ENCODE data around the gene AP1S3.

Gene AP1S3

GRCh38 chr2:223721746-223722145 lies 115.6 kb downstream of the AP1S3 start:
- H3K27ac ChIP-seq (ENCODE audit: low read length), result no peak overlapping the region
- H3K79me2 ChIP-seq (ENCODE audit: low read length), result no peaks in the 10 kb centered on the region
- H3K27me3 ChIP-seq (replicated peaks; ENCODE audit: insufficient read depth, low read length), result no peaks in the 10 kb centered on the region
- H3K4me2 ChIP-seq (ENCODE audit: low read depth, low read length), result no peak overlapping the region
- H3K9me3 ChIP-seq (replicated peaks; ENCODE audit: insufficient read depth, low read length), result no peaks in the 10 kb centered on the region
- no peaks in the 10 kb centered on the region for H3K4me1 ChIP-seq (ENCODE audit: low read length)
- TF ChIP-seq CTCF (IDR thresholded peaks at IDR 0.05; ENCODE audit: low read length) (no peak), EZH2phosphoT487 (IDR thresholded peaks at IDR 0.05; ENCODE audit: low read length) (no peak), EZH2 (optimal IDR thresholded peaks at IDR 0.05; ENCODE audit: low read depth, low read length) (no peak)
- H3K9me2 ChIP-seq (replicated peaks; ENCODE audit: insufficient read depth, low read length), result no peaks in the 10 kb centered on the region
- no peaks in the 10 kb centered on the region for H3F3A ChIP-seq (ENCODE audit: insufficient read depth, low read length)
- H3K36me3 ChIP-seq (replicated peaks; ENCODE audit: insufficient read depth, low read length), result no peaks in the 10 kb centered on the region
- H4K20me1 ChIP-seq (ENCODE audit: insufficient read depth, low read length), result no peaks in the 10 kb centered on the region
- no peak overlapping the region for H3K4me3 ChIP-seq (ENCODE audit: low read length)
- H3K9ac ChIP-seq (ENCODE audit: low read length), result no peak overlapping the region
- H2AFZ ChIP-seq (ENCODE audit: low read length), result no peak overlapping the region
- no peak for DNase-seq

DNA sequence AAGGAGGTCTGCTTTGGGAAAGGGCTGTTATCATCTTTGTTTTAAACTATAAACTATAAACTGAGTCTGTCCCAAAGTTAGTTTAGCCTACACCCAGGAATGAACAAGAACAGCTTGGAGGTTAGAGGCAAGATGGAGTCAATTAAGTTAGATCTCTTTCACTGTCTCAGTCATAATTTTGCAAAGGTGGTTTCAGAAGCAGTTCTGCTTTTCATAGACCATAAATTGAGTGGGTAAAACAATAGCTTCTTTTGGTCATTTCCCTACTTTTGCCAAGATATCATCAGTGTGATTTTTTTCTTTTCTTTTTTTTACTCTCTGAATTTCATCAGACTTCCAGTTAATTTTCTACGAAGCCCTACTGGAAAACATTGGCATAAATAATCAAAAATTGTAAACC lies 117.0 kb downstream of the AP1S3 start:
- DNase-seq, result no peak
- Histone ChIP-seq H3K79me2 (ENCODE audit: low read length) (no peaks in the 10 kb centered on the region), H2AFZ (ENCODE audit: low read length) (no peak overlapping the region), H3K9me2 (replicated peaks; ENCODE audit: insufficient read depth, low read length) (no peaks in the 10 kb centered on the region), H3K4me2 (ENCODE audit: low read depth, low read length) (no peak overlapping the region), H3K27ac (ENCODE audit: low read length) (no peak overlapping the region), H3K36me3 (replicated peaks; ENCODE audit: insufficient read depth, low read length) (no peaks in the 10 kb centered on the region), H3K4me3 (ENCODE audit: low read length) (no peak overlapping the region), H3K9me3 (replicated peaks; ENCODE audit: insufficient read depth, low read length) (no peaks in the 10 kb centered on the region), H4K20me1 (ENCODE audit: insufficient read depth, low read length) (no peaks in the 10 kb centered on the region), H3F3A (ENCODE audit: insufficient read depth, low read length) (no peaks in the 10 kb centered on the region), H3K4me1 (ENCODE audit: low read length) (no peaks in the 10 kb centered on the region), H3K9ac (ENCODE audit: low read length) (no peak overlapping the region), H3K27me3 (replicated peaks; ENCODE audit: insufficient read depth, low read length) (no peaks in the 10 kb centered on the region)
- TF ChIP-seq EZH2 (optimal IDR thresholded peaks at IDR 0.05; ENCODE audit: low read depth, low read length), result no peak
- no peak for TF ChIP-seq EZH2phosphoT487 (IDR thresholded peaks at IDR 0.05; ENCODE audit: low read length)
- no peak for TF ChIP-seq CTCF (IDR thresholded peaks at IDR 0.05; ENCODE audit: low read length)

DNA sequence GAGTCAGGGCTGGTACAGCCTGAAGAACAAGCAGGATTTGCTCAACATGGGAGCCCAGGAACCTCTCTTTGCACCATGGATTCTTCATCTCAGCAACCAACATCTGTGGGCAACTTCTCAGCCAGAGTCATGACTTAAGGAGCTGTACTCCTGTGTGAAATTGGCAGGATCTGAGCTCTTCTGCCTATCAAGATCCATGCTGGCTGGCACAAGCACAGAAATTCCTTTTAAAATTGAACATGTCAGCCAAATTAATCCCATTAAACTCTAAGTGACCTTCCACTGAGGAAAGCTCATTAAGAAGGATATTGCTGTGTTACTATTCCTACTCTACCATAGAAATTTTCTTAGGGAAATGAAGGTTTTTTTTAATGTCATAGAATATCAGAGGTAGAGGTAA lies 124.7 kb downstream of the AP1S3 start:
- H3K9me3 ChIP-seq (replicated peaks; ENCODE audit: insufficient read depth, low read length), result no peaks in the 10 kb centered on the region
- H3K27ac ChIP-seq (ENCODE audit: low read length), result no peak overlapping the region
- H2AFZ ChIP-seq (ENCODE audit: low read length), result no peak overlapping the region
- no peak for TF ChIP-seq EZH2 (optimal IDR thresholded peaks at IDR 0.05; ENCODE audit: low read depth, low read length)
- TF ChIP-seq CTCF (IDR thresholded peaks at IDR 0.05; ENCODE audit: low read length), result no peak
- no peak for TF ChIP-seq EZH2phosphoT487 (IDR thresholded peaks at IDR 0.05; ENCODE audit: low read length)
- no peak for DNase-seq
- H3F3A ChIP-seq (ENCODE audit: insufficient read depth, low read length), result no peaks in the 10 kb centered on the region
- no peak overlapping the region for H3K4me2 ChIP-seq (ENCODE audit: low read depth, low read length)
- no peaks in the 10 kb centered on the region for H3K36me3 ChIP-seq (replicated peaks; ENCODE audit: insufficient read depth, low read length)
- H3K27me3 ChIP-seq (replicated peaks; ENCODE audit: insufficient read depth, low read length), result no peaks in the 10 kb centered on the region
- no peak overlapping the region for H3K4me3 ChIP-seq (ENCODE audit: low read length)
- no peaks in the 10 kb centered on the region for H3K79me2 ChIP-seq (ENCODE audit: low read length)
- no peak overlapping the region for H3K9ac ChIP-seq (ENCODE audit: low read length)
- H3K9me2 ChIP-seq (replicated peaks; ENCODE audit: insufficient read depth, low read length), result no peaks in the 10 kb centered on the region
- no peaks in the 10 kb centered on the region for H3K4me1 ChIP-seq (ENCODE audit: low read length)
- H4K20me1 ChIP-seq (ENCODE audit: insufficient read depth, low read length), result no peaks in the 10 kb centered on the region

Data from MM.1S (cell line).